ENCODE data around the gene EFHB. TPM values are rescaled to one million over a fixed set of nuclear protein-coding genes. Genes with fewer than 3 reads are reported as not detected.

Gene EFHB
- total RNA-seq, 4 donors from 2014 or later, result 0.35 to 2.5 (median 0.40) TPM; not detected in 1

- Histone ChIP-seq H3K4me3 (peak overlapping the region; percentile 62 to 97 (median 82)), H3K27me3 (no peaks in the 10 kb centered on the region), H3K27ac (peak overlapping the region; percentile 92 to 99 (median 96)), H3K4me1 (peaks cover 0 to 23% (median 2%) of the 10 kb centered on the region in 4 donors), H3K9me3 (no peaks in the 10 kb centered on the region), H3K36me3 (peaks cover 0 to 16% (median 0%) of the 10 kb centered on the region in 3 donors)
- TF ChIP-seq CTCF (IDR thresholded peaks at IDR 0.05) (no peak), POLR2A (IDR thresholded peaks at IDR 0.05) (no peak)
- no peak for DNase-seq
Observed at GRCh38 chr3:19948226-19948591, 14.2 kb upstream of the EFHB start.

- Histone ChIP-seq H3K36me3 (peaks cover 0 to 11% (median 0%) of the 10 kb centered on the region in 3 donors), H3K27ac (peak overlapping the region; percentile 92 to 99 (median 96)), H3K27me3 (no peaks in the 10 kb centered on the region), H3K4me1 (peaks cover 0 to 23% (median 2%) of the 10 kb centered on the region in 4 donors), H3K4me3 (peak overlapping the region; percentile 62 to 97 (median 82)), H3K9me3 (no peaks in the 10 kb centered on the region)
- TF ChIP-seq POLR2A (IDR thresholded peaks at IDR 0.05) (peak in 1 of 2 donors; percentile 13), CTCF (IDR thresholded peaks at IDR 0.05) (peak in 1 of 6 experiments; percentile 30)
- peak; percentile 36 to 74 (median 71) for DNase-seq
Observed at GRCh38 chr3:19947549-19948225, 13.7 kb upstream of the EFHB start.

GRCh38 chr3:19946832-19947548, 13.0 kb upstream of the EFHB start, which contains the start of gene RAB5A:
RAB5A (plus strand) TSS chr3:19947097; CDS start chr3:19950899, 3,802 bp downstream.
- H3K36me3 ChIP-seq, result peaks cover 0 to 4% (median 0%) of the 10 kb centered on the region in 3 donors
- H3K9me3 ChIP-seq, result no peaks in the 10 kb centered on the region
- peak within 1 kb of the TSS; percentile 62 to 97 (median 82) for H3K4me3 ChIP-seq
- peaks cover 0 to 21% (median 2%) of the 10 kb centered on the region in 4 donors for H3K4me1 ChIP-seq
- peak; percentile 98 to 99 (median 98) for DNase-seq
- peak within 1 kb of the TSS; percentile 92 to 99 (median 96) for H3K27ac ChIP-seq
- TF ChIP-seq POLR2A (IDR thresholded peaks at IDR 0.05), result peak; percentile 83 to 89
- peak in 1 of 6 experiments; percentile 9 for TF ChIP-seq CTCF (IDR thresholded peaks at IDR 0.05)
- no peaks in the 10 kb centered on the region for H3K27me3 ChIP-seq

GRCh38 chr3:19945969-19946831, 12.2 kb upstream of the EFHB start:
- H3K36me3 ChIP-seq, result no peaks in the 10 kb centered on the region
- peak overlapping the region; percentile 92 to 99 (median 96) for H3K27ac ChIP-seq
- H3K4me3 ChIP-seq, result peak overlapping the region; percentile 62 to 97 (median 82)
- H3K27me3 ChIP-seq, result no peaks in the 10 kb centered on the region
- H3K4me1 ChIP-seq, result peaks cover 0 to 19% (median 2%) of the 10 kb centered on the region in 4 donors
- DNase-seq, result peak in 2 of 3 donors; percentile 50 to 55
- H3K9me3 ChIP-seq, result no peaks in the 10 kb centered on the region
- peak in 1 of 6 experiments; percentile 2 for TF ChIP-seq CTCF (IDR thresholded peaks at IDR 0.05)
- TF ChIP-seq POLR2A (IDR thresholded peaks at IDR 0.05), result no peak

- peak in 1 of 3 donors; percentile 78 for DNase-seq
- H3K4me3 ChIP-seq, result peak overlapping the region in 3 of 4 donors; percentile 62 to 97 (median 86)
- H3K4me1 ChIP-seq, result peaks cover 0 to 19% (median 2%) of the 10 kb centered on the region in 4 donors
- peak; percentile 42 to 86 for TF ChIP-seq POLR2A (IDR thresholded peaks at IDR 0.05)
- TF ChIP-seq CTCF (IDR thresholded peaks at IDR 0.05), result no peak
- H3K36me3 ChIP-seq, result no peaks in the 10 kb centered on the region
- H3K27me3 ChIP-seq, result no peaks in the 10 kb centered on the region
- peak overlapping the region in 3 of 4 donors; percentile 92 to 99 (median 99) for H3K27ac ChIP-seq
- H3K9me3 ChIP-seq, result no peaks in the 10 kb centered on the region
Observed at GRCh38 chr3:19945534-19945933, 11.5 kb upstream of the EFHB start.

Measured in Peyer's patch (tissue), 4 donors.